Panc1 (cell line): Measurements from ENCODE around the gene TRAF5. TPM values are rescaled to one million over a fixed set of nuclear protein-coding genes. Genes with fewer than 3 reads are reported as not detected.

Experiments
- ATAC-seq: fragments of 200-7000 bp; cut with Tn5 transposase; 2 replicates; pipeline ENCODE4 v1.9.1; 2020; ENCODE audit warnings: mild to moderate bottlenecking, moderate library complexity
- BruUV-seq: library from RNA; stranded (reverse); fragments of 400-500 nt; replicated peaks from 2 replicates; lab custom pipeline; 2021; lab: Mats Ljungman, UMichigan
- CTCF ChIA-PET: fragments of 300-600 bp; sonication (Branson Sonifier 250); formaldehyde crosslinking; loops from one replicate; lab custom pipeline; 2022; ENCODE audit warnings: antibody characterized with exemption; lab: Charles Lee
- POLR2A ChIA-PET: fragments of 300-600 bp; sonication (Branson Sonifier 250); formaldehyde crosslinking; loops from one replicate; lab custom pipeline; 2022; ENCODE audit warnings: antibody characterized with exemption; lab: Charles Lee
- DNase-seq: peaks from one replicate; pipeline ENCODE4 v3.0.0-alpha.2; 2010; ENCODE audit warnings: low read depth, low spot score
- H3K27ac ChIP-seq: 2 replicates; pipeline ENCODE4 v1.5.1; 2011; ENCODE audit warnings: mild to moderate bottlenecking, low read length, inconsistent platforms
- H3K27me3 ChIP-seq: fragments of 200-500 bp; sonication (Bioruptor generic); 2 replicates; pipeline ENCODE4 v1.6.0; 2014; ENCODE audit warnings: low read length, inconsistent platforms; ENCODE audit not compliant: control insufficient read depth, insufficient read depth
- H3K36me3 ChIP-seq: fragments of 200-500 bp; sonication (Bioruptor generic); 2 replicates; pipeline ENCODE4 v1.5.1; 2014; ENCODE audit warnings: inconsistent platforms, mild to moderate bottlenecking, low read length, moderate library complexity; ENCODE audit not compliant: control insufficient read depth, insufficient read depth
- H3K4me1 ChIP-seq: 2 replicates; pipeline ENCODE4 v1.5.1; 2011; ENCODE audit warnings: inconsistent platforms, mild to moderate bottlenecking, low read length, moderate library complexity; ENCODE audit not compliant: control insufficient read depth, insufficient read depth
- H3K4me3 ChIP-seq, 2 experiments: 2 replicates each; pipeline ENCODE4 v1.5.1; 2011 to 2012; ENCODE audit warnings: low read depth in 2 of 2, low read length in 2 of 2, mild to moderate bottlenecking in 2 of 2, inconsistent platforms in 1 of 2, moderate library complexity in 1 of 2
- H3K9me3 ChIP-seq: fragments of 200-500 bp; sonication (Bioruptor generic); 2 replicates; pipeline ENCODE4 v1.5.1; 2014; ENCODE audit warnings: low read depth, mild to moderate bottlenecking, inconsistent platforms, low read length, moderate library complexity; ENCODE audit not compliant: control insufficient read depth, insufficient read depth
- POLR2AphosphoS5 ChIP-seq: IDR thresholded peaks from 2 replicates; pipeline ENCODE4 v1.6.1; 2012; ENCODE audit warnings: mild to moderate bottlenecking, low read depth, low read length, moderate library complexity
- SIN3A ChIP-seq: IDR thresholded peaks from 2 replicates; pipeline ENCODE4 v1.6.1; 2012; ENCODE audit warnings: low read depth, mild to moderate bottlenecking, low read length, moderate library complexity, borderline replicate concordance; ENCODE audit not compliant: insufficient read depth
- TCF7L2 ChIP-seq: IDR thresholded peaks from 2 replicates; pipeline ENCODE4 v1.6.1; 2011; ENCODE audit warnings: mild to moderate bottlenecking, low read depth, low read length, inconsistent platforms
- in situ Hi-C: cut with HindIII; loops from 2 replicates; pipeline ENCODE4 v1.10.0; 2016; ENCODE audit warnings: low sequenced_read_pairs, low pct_unique_long_range_greater_than_20kb
- intact Hi-C: fragments of 100-400 bp; cut with micrococcal nuclease; formaldehyde crosslinking; loops from one replicate; pipeline ENCODE4 v1.10.0; 2022; ENCODE audit not compliant: unreplicated experiment
- total RNA-seq: library from RNA; stranded (reverse); gene quantifications from one replicate; pipeline ENCODE4 v1.2.1, GENCODE V29; 2021; ENCODE audit not compliant: unreplicated experiment
- TF ChIP-seq, protein P1 (sequence below): fragments of 450-650 bp; IDR thresholded peaks from 2 replicates; pipeline ENCODE4 v1.5.1; 2017; ENCODE audit warnings: mild to moderate bottlenecking
- TF ChIP-seq, protein P2 (sequence below), 2 experiments: IDR thresholded peaks; 2 replicates each; pipeline ENCODE4 v1.6.1; 2011 to 2012; ENCODE audit warnings: low read depth in 2 of 2, control low read depth in 1 of 2, low read length in 1 of 2, mild to moderate bottlenecking in 1 of 2, moderate library complexity in 1 of 2; ENCODE audit not compliant: insufficient read depth in 1 of 2

The TRAF5 gene
- total RNA-seq, 1 experiment from 2014 or later: 10.5 TPM

DNA sequence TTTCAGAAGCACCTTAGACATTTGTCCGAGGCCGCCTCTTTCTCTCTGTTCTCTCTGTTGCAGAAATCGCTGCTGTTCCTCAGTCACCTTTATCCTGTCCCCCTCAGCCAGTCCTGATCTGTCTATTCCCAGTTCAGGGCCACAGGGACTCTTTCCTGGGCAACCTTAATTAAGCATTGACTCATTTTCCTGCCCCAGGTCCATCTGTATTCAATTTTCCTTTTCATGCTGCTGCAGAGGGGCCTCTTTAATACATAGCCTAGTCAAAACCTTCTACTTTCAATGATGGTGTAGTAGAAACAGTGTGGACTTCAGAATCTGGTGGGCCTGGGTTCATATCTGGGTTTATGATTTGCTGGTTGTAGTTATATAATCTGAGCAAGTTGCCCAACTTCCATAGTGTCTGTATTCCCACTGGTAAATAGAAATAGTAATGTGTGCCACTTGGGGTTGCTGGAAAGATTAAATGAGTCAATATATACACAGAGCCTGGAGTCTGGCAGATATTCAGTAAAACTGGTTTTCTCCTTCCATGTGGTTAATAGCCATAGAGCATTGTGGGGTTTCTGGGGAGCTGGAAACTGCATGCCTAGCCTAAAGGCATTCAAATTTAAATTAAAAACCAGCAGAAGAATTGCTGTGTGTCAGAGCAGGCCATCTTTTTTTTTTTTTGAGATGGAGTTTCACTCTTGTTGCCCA is 4.5 kb downstream of the TRAF5 start:
- POLR2A ChIA-PET: interaction anchor here (0.6 kb wide), 1 partner anchor 658 kb away, joined by 8 read pairs; no protein-coding TSS in a partner anchor
- intact Hi-C loops: no loop called here
- in situ Hi-C loops: no loop called here

DNA sequence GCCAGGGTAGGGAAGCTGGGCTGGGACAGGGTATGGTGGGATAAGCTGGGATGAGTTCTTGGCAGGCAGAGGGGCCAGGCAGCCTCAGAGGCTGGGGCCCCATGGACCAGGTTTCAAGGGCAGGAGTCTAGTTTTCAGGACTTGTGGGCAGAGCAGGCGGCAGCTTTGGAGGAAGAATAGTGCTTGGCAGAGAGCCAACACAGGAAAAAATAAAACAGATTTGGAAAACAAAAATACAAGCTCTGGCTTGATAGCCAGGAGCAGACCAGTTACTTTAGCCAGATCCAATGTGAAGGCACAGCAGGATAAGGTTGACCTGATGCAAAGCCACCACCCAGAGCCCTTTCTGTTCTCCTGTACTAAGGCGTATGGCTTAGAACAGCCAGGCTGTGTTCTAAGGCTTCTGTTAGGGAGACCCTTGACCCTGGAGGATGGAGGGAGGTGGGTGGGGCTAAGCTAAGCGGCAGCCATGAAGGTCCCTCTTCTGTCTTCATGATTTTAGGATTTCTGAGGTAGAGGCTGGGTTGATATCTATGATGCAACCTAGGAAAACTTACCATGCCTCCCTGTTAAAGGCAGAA is 5.5 kb downstream of the TRAF5 start:
- DNase-seq (no peak), ATAC-seq (no peak)
- Histone ChIP-seq H3K27ac (no peak overlapping the region), H3K9me3 (no peaks in the 10 kb centered on the region), H3K4me3 (no peak overlapping the region), H3K36me3 (no peaks in the 10 kb centered on the region), H3K27me3 (no peaks in the 10 kb centered on the region), H3K4me1 (peaks cover 12% of the 10 kb centered on the region)
- no TSS peak for BruUV-seq
- in situ Hi-C loops: no loop called here
- POLR2A ChIA-PET: no interaction called here
- CTCF ChIA-PET: interaction anchor here (1.5 kb wide), 1 partner anchor 144 kb away, joined by 3 read pairs; no protein-coding TSS in a partner anchor
- intact Hi-C loops: no loop called here
- TF ChIP-seq, protein P1, sequence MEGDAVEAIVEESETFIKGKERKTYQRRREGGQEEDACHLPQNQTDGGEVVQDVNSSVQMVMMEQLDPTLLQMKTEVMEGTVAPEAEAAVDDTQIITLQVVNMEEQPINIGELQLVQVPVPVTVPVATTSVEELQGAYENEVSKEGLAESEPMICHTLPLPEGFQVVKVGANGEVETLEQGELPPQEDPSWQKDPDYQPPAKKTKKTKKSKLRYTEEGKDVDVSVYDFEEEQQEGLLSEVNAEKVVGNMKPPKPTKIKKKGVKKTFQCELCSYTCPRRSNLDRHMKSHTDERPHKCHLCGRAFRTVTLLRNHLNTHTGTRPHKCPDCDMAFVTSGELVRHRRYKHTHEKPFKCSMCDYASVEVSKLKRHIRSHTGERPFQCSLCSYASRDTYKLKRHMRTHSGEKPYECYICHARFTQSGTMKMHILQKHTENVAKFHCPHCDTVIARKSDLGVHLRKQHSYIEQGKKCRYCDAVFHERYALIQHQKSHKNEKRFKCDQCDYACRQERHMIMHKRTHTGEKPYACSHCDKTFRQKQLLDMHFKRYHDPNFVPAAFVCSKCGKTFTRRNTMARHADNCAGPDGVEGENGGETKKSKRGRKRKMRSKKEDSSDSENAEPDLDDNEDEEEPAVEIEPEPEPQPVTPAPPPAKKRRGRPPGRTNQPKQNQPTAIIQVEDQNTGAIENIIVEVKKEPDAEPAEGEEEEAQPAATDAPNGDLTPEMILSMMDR: no peak
- TF ChIP-seq, protein P2, sequence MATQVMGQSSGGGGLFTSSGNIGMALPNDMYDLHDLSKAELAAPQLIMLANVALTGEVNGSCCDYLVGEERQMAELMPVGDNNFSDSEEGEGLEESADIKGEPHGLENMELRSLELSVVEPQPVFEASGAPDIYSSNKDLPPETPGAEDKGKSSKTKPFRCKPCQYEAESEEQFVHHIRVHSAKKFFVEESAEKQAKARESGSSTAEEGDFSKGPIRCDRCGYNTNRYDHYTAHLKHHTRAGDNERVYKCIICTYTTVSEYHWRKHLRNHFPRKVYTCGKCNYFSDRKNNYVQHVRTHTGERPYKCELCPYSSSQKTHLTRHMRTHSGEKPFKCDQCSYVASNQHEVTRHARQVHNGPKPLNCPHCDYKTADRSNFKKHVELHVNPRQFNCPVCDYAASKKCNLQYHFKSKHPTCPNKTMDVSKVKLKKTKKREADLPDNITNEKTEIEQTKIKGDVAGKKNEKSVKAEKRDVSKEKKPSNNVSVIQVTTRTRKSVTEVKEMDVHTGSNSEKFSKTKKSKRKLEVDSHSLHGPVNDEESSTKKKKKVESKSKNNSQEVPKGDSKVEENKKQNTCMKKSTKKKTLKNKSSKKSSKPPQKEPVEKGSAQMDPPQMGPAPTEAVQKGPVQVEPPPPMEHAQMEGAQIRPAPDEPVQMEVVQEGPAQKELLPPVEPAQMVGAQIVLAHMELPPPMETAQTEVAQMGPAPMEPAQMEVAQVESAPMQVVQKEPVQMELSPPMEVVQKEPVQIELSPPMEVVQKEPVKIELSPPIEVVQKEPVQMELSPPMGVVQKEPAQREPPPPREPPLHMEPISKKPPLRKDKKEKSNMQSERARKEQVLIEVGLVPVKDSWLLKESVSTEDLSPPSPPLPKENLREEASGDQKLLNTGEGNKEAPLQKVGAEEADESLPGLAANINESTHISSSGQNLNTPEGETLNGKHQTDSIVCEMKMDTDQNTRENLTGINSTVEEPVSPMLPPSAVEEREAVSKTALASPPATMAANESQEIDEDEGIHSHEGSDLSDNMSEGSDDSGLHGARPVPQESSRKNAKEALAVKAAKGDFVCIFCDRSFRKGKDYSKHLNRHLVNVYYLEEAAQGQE (IDR thresholded peaks at IDR 0.05; ENCODE audit: insufficient read depth in 1 of 2, low read depth in 2 of 2, low read length in 1 of 2): no peak
- TF ChIP-seq POLR2AphosphoS5 (no peak), TCF7L2 (no peak), SIN3A (no peak)

More for the DNA sequence above, 4.5 kb downstream of the TRAF5 start:
- Histone ChIP-seq H3K36me3 (no peaks in the 10 kb centered on the region), H3K9me3 (no peaks in the 10 kb centered on the region), H3K4me1 (peaks cover 12% of the 10 kb centered on the region), H3K4me3 (no peak overlapping the region), H3K27me3 (no peaks in the 10 kb centered on the region), H3K27ac (no peak overlapping the region)
- no peak for DNase-seq
- no TSS peak for BruUV-seq
- TF ChIP-seq SIN3A: no peak
- TF ChIP-seq, protein P1: no peak
- TF ChIP-seq POLR2AphosphoS5: no peak
- TF ChIP-seq, protein P2 (IDR thresholded peaks at IDR 0.05; ENCODE audit: insufficient read depth in 1 of 2, low read depth in 2 of 2, low read length in 1 of 2): no peak
- no peak for TF ChIP-seq TCF7L2
- CTCF ChIA-PET: interaction anchor here (1.5 kb wide), 1 partner anchor 145 kb away, joined by 3 read pairs; no protein-coding TSS in a partner anchor
- no peak for ATAC-seq
